ENCODE data around the gene SFT2D3. TPM values are rescaled to one million over a fixed set of nuclear protein-coding genes. Genes with fewer than 3 reads are reported as not detected.

Gene SFT2D3
- total and polyA plus RNA-seq, 2 of the 8 experiments (the other 6 are each of a cell fraction or from before 2014, with no cell fraction given), result 7.3 to 10.3 TPM

- no peaks in the 10 kb centered on the region for H4K20me1 ChIP-seq (replicated peaks in 1 of 2; ENCODE audit: control insufficient read depth in 1 of 2, insufficient read depth in 2 of 2, low read length in 2 of 2)
- H2AFZ ChIP-seq (ENCODE audit: low read length), result no peak overlapping the region
- no peak overlapping the region for H3K56ac ChIP-seq (replicated peaks; ENCODE audit: insufficient read length, low read depth, low read length)
- 0 out of 2 replicates have a peak overlapping the region, but pooled peaks have one; percentile 24 for H2AK5ac ChIP-seq (ENCODE audit: low read depth, low read length)
- H3K9ac ChIP-seq (replicated peaks in 1 of 4; ENCODE audit: extremely low read depth in 1 of 4, low read depth in 3 of 4, low read length in 3 of 4), result no peak overlapping the region
- H2BK15ac ChIP-seq (ENCODE audit: low read length), result no peak overlapping the region
- H4K5ac ChIP-seq (ENCODE audit: insufficient read length, low read depth, low read length), result no peak overlapping the region
- H2BK12ac ChIP-seq (ENCODE audit: low read depth, low read length), result no peak overlapping the region
- peaks cover 2% of the 10 kb centered on the region; the same call in 1 of the 2 replicates for H3K79me1 ChIP-seq (ENCODE audit: low read depth, low read length)
- FAIRE-seq, result no peak
- no peak overlapping the region for H4K91ac ChIP-seq (replicated peaks; ENCODE audit: insufficient read length, low read length)
- H3K79me2 ChIP-seq (ENCODE audit: control insufficient read depth in 1 of 2, insufficient read depth in 2 of 2, low read length in 2 of 2), result no peaks in the 10 kb centered on the region
- H2BK120ac ChIP-seq (replicated peaks; ENCODE audit: low read depth, low read length), result no peak overlapping the region
- H3K4me1 ChIP-seq (replicated peaks in 1 of 4; ENCODE audit: control insufficient read depth in 3 of 4, insufficient read depth in 4 of 4, low read length in 3 of 4), result peaks cover 0 to 2% (median 0%) of the 10 kb centered on the region in 4 experiments; a peak in 3 of 7 replicates
- H3K14ac ChIP-seq (ENCODE audit: insufficient read length), result no peak overlapping the region
- no peaks in the 10 kb centered on the region for H3K36me3 ChIP-seq (ENCODE audit: control insufficient read depth in 2 of 4, insufficient read depth in 4 of 4, low read length in 3 of 4)
- no peak overlapping the region for H4K8ac ChIP-seq (ENCODE audit: extremely low read depth, insufficient read depth, low read length)
- TF ChIP-seq CEBPB (IDR thresholded peaks at IDR 0.05; ENCODE audit: low read depth, low read length) (no peak), BCL11A (IDR thresholded peaks at IDR 0.05; ENCODE audit: low read depth in 2 of 2, low read length in 2 of 2) (no peak), CTCF (IDR thresholded peaks at IDR 0.05; ENCODE audit: control extremely low read depth in 1 of 3, insufficient read depth in 1 of 3, low read depth in 1 of 3, low read length in 3 of 3) (no peak), YY1 (IDR thresholded peaks at IDR 0.05; ENCODE audit: low read depth, low read length) (no peak), TAF1 (IDR thresholded peaks at IDR 0.05; ENCODE audit: low read depth, low read length) (no peak)
- POLR2A ChIA-PET (ENCODE audit: partially characterized antibody), result no interaction called here
- CTCF ChIA-PET (ENCODE audit: partially characterized antibody), result interaction anchor here (1.5 kb wide), 1 partner anchor 104 kb away, joined by 4 read pairs; no protein-coding TSS in a partner anchor
- H3K9me3 ChIP-seq (ENCODE audit: insufficient read depth in 2 of 2, low read depth in 1 of 2, low read length in 1 of 2), result no peaks in the 10 kb centered on the region
- WGBS, 2 experiments (ENCODE audit: extremely low coverage in 1 of 2, insufficient coverage in 1 of 2, insufficient read length in 1 of 2, insufficient replicate concordance in 2 of 2, low coverage in 1 of 2, low lambda C conversion rate in 2 of 2, missing lambda C conversion rate in 1 of 2), result 84% methylated on average over 5 of the region's 5 CpGs; no CpG with 5 or more reads in 1 of the 2 experiments
- H3K18ac ChIP-seq (ENCODE audit: extremely low read depth, low read length), result no peak overlapping the region
- no peak overlapping the region for H2BK20ac ChIP-seq (ENCODE audit: low read length)
- no peak overlapping the region for H3K4ac ChIP-seq (replicated peaks; ENCODE audit: insufficient read length, low read depth, low read length)
- no peak overlapping the region for H3K4me2 ChIP-seq (ENCODE audit: insufficient read depth in 1 of 2, low read depth in 2 of 2, low read length in 2 of 2)
- peaks cover 2% of the 10 kb centered on the region; the same call in 1 of the 2 replicates for H3K23me2 ChIP-seq (ENCODE audit: low read depth, low read length)
- DNase-seq (ENCODE audit: low read depth in 1 of 2, low spot score in 2 of 2), result no peak
- H3K27ac ChIP-seq (ENCODE audit: low read depth, low read length), result no peak overlapping the region
- H3K27me3 ChIP-seq (replicated peaks in 1 of 4; ENCODE audit: control insufficient read depth in 3 of 4, extremely low read depth in 1 of 4, insufficient read depth in 3 of 4, low read length in 3 of 4), result peaks cover 9 to 39% (median 21%) of the 10 kb centered on the region in 4 experiments
- H3K23ac ChIP-seq (ENCODE audit: insufficient read length), result no peak overlapping the region
- H2BK5ac ChIP-seq (ENCODE audit: low read depth, low read length), result no peak overlapping the region
- H3K4me3 ChIP-seq (ENCODE audit: extremely low read depth in 1 of 4, insufficient read depth in 2 of 4, low read depth in 3 of 4, low read length in 4 of 4), result no peak overlapping the region
Observed at GRCh38 chr2:127670957-127671290, 30.4 kb upstream of the SFT2D3 start.

Measured in H1 (cell line).